ENCODE data around the gene ZFR.
"Not testable (repeated sequence)": the region's sequence is repeated elsewhere in the genome, so short reads cannot be mapped to it uniquely, and the experiment has no call there.

The ZFR gene

DNA sequence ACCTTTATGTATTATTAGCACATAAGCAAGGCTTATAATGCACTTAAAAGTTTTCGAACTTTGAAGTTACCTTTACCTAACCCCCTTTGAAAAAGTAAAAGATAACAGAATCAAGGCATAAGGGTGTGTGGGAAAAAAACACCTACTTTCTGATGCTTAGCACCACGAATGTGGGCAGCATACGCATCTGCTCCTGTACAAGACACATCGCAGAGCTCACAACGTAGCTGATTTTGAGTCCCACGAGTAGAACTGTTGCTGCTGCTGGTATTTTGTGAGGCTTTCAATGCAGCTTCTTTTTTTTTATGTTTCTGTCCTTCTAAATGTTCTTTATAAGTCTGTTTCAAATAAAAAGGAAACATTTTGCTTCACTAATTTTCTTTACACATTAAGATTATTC lies 40.8 kb downstream of the ZFR start:
- DNase-seq = no peak

DNA sequence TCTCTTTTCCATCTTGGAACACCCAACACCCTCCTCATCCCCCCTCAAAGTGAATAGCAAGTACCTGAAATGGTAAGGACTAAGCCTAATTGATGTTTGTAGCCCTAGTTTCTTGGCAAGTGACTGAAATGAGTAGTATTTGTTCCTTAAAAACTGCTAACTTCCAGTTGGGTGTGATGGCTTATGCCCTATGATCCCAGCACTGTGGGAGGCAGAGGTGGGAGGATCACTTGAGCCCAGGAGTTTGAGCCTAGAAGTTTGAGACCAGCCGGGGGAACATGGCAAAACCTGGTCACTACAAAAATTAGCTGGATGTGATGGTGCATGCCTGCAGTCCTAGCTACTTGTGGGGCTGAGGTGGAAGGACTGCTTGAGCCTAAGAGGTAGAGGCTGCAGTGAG lies 44.1 kb downstream of the ZFR start:
- DNase-seq = no peak

DNA sequence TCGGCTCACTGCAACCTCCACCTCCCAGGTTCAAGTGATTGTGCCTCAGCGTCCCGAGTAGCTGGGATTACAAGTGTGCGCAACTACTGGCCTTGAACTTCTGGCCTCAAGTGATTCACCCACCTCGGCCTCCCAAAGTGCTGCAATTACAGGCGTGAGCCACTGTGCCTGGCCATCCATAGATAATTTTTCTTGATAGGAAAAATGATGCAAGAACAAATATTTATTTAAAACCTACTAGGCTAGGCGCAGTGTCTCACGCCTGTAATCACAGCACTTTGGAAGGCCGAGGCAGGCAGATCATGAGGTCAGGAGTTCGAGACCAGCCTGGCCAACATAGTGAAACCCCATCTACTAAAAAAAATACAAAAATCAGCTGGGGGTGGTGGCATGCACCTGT lies 45.8 kb downstream of the ZFR start:
- DNase-seq = not testable (repeated sequence)

DNA sequence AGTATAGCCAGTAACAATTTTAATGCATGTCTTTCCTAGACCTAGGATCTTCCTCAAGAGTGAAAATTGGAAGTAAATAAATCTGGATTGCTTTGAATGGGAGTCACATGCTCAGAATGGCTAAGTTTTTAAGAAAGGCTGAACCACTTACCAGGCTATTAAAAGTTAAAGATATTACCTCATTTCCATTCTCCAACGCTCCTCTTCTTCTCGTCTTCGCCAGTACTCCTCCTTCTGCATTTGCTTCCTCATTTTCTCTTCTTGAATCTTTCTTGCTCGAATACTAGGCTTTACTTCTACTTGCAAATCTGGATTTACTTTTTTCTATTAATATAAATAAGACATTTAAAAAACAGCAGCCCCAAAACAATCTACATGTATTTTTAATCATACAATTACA lies 49.6 kb downstream of the ZFR start:
- DNase-seq = no peak

DNA sequence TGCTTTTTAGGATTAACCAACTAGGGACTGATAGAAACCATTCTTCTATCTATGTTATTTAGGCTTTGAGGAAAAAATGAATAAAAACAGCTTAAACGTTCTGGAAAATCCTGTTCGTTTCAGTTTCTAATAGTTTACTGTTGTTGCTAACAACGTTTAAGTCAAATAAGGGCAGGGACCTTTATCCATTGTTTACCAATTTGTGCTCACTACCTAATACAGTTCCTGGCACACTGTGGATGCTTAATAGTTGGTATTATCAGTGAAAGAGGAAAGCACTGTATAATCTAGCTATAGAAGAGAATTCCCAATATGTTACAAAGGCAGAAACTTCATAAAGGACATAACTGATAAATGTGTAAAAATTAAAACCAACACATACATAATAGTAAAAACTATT lies 52.5 kb downstream of the ZFR start:
- no peak for DNase-seq

DNA sequence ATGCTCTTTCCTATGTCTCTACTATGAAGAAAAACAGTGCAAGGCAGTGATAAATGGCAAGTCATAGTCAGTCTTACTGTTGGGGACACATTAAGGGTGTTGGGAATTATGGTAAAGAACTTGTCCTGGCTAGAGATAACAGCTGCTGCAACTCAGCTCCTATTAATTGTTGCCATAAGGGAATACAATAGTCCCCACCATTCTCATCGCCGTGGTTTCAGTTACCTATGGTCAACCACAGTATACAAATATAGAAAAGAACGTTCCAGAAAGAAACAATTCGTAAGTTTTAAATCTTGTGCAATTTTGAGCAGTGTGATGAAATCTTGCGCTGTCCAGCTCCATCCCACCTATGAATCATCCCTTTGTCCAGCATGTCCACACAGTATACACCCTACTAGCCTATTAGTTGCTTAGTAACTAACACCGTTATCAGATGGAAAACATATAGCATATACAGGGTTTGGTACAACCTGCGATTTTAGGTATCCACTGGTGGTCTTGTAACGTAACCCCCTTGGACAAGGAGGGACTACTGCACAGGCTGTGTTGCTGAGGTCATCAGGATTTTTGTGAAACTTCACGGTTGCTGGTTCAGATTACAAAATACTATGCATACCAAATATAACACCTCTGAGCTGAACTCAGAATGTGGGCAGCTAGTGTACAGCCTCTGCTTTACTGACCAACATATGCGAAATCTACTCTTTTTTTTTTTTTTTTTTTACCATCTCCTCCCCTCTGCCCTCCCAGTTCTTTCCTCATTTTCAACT lies 53.5 kb downstream of the ZFR start:
- DNase-seq = no peak

- no peak for DNase-seq
These were observed 56.0 kb downstream of the ZFR start for GRCh38 chr5:32388432-32389129.

DNA sequence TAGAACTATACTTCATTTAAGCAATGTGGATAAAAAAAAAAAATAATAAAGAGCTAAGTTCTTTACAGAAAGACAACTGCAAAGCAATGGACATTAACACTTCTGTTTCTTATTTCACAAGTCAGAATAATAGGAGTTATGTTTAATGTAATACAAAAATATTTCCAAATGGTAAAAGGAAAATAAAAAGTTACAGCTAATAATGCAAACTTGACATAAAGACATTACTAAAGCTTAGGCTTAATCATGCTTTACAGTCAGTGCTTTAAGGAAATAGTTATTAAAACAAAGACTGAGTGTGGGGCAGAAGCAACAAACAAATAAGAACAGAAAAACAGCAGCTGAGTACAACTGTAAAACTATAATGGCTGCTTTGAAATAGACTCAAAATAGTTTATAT lies 56.7 kb downstream of the ZFR start:
- DNase-seq = no peak

DNA sequence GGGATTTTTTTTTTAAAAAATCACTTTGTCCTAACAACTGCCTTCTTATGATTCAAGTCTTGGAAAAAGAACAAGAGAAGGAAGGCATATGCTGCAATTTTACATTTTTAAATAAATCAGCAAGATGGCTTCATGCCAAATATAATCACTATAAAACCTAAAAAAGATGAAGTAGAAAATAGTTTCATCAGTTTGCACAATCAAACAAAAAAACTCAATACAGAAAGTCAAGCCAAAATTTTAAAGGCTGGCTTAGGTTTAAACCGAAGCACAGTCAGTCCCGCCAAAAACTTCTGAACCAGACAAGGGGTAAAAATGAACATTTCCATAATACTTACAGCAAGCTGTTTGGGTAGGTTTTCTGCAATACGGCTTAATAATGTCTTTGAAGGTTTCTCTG lies 57.3 kb downstream of the ZFR start:
- no peak for DNase-seq

DNA sequence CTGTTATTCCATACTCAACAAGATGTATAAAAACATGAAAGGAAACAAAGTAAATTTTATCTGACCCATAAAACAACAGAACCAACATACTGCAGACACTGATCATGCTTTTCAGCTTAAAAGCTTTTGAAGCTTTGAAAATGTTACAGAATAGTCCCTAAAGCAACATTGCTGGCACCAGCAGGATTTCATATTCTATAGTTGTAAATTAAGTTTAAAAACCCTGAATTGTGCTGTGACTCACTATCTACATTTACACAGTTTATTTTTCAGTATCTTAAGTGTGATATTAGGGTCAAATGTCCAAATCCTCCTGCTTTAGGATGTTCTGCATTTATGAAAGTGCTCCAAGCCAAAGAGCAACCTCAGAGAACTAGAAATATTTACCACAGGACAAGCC lies 59.9 kb downstream of the ZFR start:
- DNase-seq = no peak

DNA sequence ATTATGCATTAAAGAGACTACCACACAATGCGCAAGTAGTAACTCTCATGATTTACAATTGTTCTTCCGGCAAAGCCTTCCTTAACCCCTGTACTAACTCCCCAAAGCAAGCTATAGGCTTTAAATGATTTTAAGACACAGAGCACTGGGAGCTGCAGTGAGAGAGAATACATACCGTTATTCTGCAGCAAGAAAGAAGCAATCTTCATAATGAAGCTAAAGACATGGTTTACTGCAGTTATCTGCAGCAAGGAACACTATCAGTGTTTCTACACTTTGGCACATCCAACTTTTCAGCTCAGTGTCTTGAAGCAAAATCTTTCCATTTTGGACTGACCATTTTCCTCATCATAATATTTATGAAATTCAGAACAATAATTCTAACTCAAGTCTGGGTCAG lies 61.0 kb downstream of the ZFR start:
- no peak for DNase-seq

GRCh38 chr5:32383065-32383464 lies 61.5 kb downstream of the ZFR start:
- no peak for DNase-seq

- no peak for DNase-seq
These were observed 65.1 kb downstream of the ZFR start for GRCh38 chr5:32379421-32379820.

- no peak for DNase-seq
These were observed 65.6 kb downstream of the ZFR start for GRCh38 chr5:32378966-32379365.

GRCh38 chr5:32369542-32370155 lies 74.9 kb downstream of the ZFR start:
- no peak for DNase-seq

- no peak for DNase-seq
These were observed 75.5 kb downstream of the ZFR start for GRCh38 chr5:32369032-32369431.

DNA sequence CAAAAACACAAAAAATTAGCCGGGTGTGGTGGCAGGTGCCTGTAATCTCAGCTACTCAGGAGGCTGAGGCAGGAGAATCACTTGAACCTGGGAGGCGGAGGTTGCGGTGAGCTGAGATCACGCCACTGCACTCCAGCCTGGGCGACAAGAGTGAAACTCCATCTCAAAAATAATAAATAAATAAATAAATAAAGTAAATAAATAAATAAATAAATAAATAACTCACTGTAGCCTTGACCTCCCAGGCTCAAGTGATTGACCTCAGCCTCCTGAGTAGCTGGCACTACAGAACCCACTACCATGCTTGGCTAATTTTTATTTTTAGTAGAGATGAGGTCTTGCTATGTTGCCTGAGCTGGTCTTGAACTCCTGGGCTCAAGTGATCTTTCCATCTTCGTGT lies 77.3 kb downstream of the ZFR start:
- not testable (repeated sequence) for DNase-seq

GRCh38 chr5:32365623-32366022 lies 78.9 kb downstream of the ZFR start:
- DNase-seq = no peak

DNA sequence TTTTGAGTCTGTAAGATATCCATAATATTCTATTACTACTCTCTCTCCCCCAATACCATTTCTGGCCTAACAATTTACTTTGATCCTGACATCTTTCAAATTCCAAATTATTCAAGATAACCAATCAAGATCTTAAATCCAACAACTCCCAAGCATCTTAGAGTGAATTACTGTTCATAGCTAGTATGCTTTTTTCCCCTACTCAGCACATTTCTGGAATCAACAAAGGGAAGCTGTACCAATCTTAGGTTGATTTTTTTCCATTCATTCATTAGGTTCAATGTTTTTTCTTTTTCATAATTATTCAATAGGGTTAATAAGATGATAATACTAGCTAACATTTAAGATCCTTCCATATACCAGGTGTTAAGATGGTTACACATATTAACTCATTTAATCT lies 81.5 kb downstream of the ZFR start:
- DNase-seq = no peak

DNA sequence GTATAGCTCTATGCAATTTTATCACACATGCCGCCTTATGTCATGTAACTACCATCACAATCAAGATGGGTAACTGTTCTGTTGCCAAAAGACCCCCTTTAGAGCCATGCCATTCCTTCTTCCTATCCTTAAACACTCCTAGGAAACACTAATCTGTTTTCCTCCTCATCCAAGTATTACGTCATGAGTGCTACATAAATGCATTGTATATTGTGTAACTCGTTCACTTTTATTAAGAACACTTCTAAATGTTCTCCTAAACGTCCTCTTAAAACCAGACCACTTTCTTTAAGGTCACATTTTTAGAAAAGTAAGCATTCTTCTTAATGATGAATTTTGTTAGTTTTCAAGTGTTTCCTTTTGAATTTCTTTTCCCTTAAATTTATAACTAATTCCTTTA lies 82.0 kb downstream of the ZFR start:
- no peak for DNase-seq

DNA sequence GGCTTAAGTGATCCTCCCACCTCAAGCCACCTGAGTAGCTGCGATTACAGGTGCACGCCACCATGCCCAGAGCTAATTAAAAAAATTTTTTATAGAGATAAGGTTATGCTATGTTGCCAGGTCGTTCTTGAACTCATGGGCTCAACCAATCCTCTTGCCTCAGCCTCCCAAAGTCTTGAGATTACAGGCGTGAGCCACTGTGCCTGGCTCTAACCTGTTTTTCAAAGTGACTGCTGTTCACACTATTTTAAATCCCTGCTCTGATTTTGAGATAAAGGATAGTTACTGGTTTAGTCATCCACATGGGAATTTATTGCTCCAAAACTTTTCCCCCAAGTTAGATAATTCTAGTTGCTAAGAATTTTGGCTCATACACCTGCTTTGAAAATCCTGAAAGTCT lies 83.6 kb downstream of the ZFR start:
- no peak for DNase-seq

- DNase-seq = no peak
These were observed 85.9 kb downstream of the ZFR start for GRCh38 chr5:32358611-32359010.

GRCh38 chr5:32357658-32358057 lies 86.9 kb downstream of the ZFR start:
- DNase-seq = no peak

- DNase-seq = no peak
These were observed 88.9 kb downstream of the ZFR start for GRCh38 chr5:32355686-32356085.
